PFSK-1 (cell line): ENCODE data around the gene DCTN2.

Experiments
- FOXP2 ChIP-seq: optimal IDR thresholded peaks from 2 replicates; pipeline ENCODE3; 2011; ENCODE audit warnings: borderline replicate concordance, control low read depth, inconsistent platforms; ENCODE audit not compliant: insufficient read depth; ENCODE audit errors: extremely low read length, extremely low read depth
- POLR2AphosphoS5 ChIP-seq: IDR thresholded peaks from 2 replicates; pipeline ENCODE4 v1.6.1; 2012; ENCODE audit warnings: low read depth, mild to moderate bottlenecking, control low read depth, low read length, moderate library complexity
- REST ChIP-seq, 2 experiments: IDR thresholded peaks; 2 replicates each; pipeline versions ENCODE4 v1.6.1 to v1.8.0; 2011 to 2012; ENCODE audit warnings: low read depth in 2 of 2, low read length in 2 of 2, control low read depth in 1 of 2, inconsistent platforms in 1 of 2, mild to moderate bottlenecking in 1 of 2, moderate library complexity in 1 of 2; ENCODE audit not compliant: insufficient read depth in 1 of 2
- SIN3A ChIP-seq: IDR thresholded peaks from 2 replicates; pipeline ENCODE4 v1.6.1; 2012; ENCODE audit warnings: mild to moderate bottlenecking, low read length, moderate library complexity, borderline replicate concordance; ENCODE audit not compliant: insufficient read depth
- TAF1 ChIP-seq: IDR thresholded peaks from 2 replicates; pipeline ENCODE4 v1.6.1; 2012; ENCODE audit warnings: low read length, control low read depth, borderline replicate concordance; ENCODE audit not compliant: insufficient read depth

The DCTN2 gene

GRCh38 chr12:57568838-57569237 lies 21.8 kb upstream of the DCTN2 start:
- TF ChIP-seq POLR2AphosphoS5 (no peak), SIN3A (no peak), TAF1 (no peak), REST (IDR thresholded peaks at IDR 0.05; ENCODE audit: insufficient read depth in 1 of 2, low read depth in 2 of 2, low read length in 2 of 2) (no peak), FOXP2 (no peak)

- TF ChIP-seq FOXP2 (no peak), POLR2AphosphoS5 (no peak), TAF1 (no peak), SIN3A (no peak)
These were observed 17.3 kb upstream of the DCTN2 start for GRCh38 chr12:57564178-57564740.

- TF ChIP-seq POLR2AphosphoS5: no peak
- no peak for TF ChIP-seq REST (IDR thresholded peaks at IDR 0.05; ENCODE audit: insufficient read depth in 1 of 2, low read depth in 2 of 2, low read length in 2 of 2)
- no peak for TF ChIP-seq SIN3A
- no peak for TF ChIP-seq TAF1
- TF ChIP-seq FOXP2: no peak
These were observed 16.4 kb upstream of the DCTN2 start for GRCh38 chr12:57563358-57563757.

- TF ChIP-seq FOXP2: no peak
- TF ChIP-seq REST (IDR thresholded peaks at IDR 0.05; ENCODE audit: insufficient read depth in 1 of 2, low read depth in 2 of 2, low read length in 2 of 2): no peak
- no peak for TF ChIP-seq POLR2AphosphoS5
- TF ChIP-seq TAF1: no peak
- TF ChIP-seq SIN3A: no peak
These were observed 13.5 kb upstream of the DCTN2 start for GRCh38 chr12:57560516-57560915.

GRCh38 chr12:57558864-57559263 lies 11.9 kb upstream of the DCTN2 start:
- TF ChIP-seq SIN3A (no peak), POLR2AphosphoS5 (no peak), FOXP2 (no peak), TAF1 (no peak), REST (IDR thresholded peaks at IDR 0.05; ENCODE audit: insufficient read depth in 1 of 2, low read depth in 2 of 2, low read length in 2 of 2) (no peak)
